HFFc6 (cell line): Measurements from ENCODE around the gene CLDN16. TPM values are rescaled to one million over a fixed set of nuclear protein-coding genes. Genes with fewer than 3 reads are reported as not detected.

Experiments
- DNase-seq: peaks from one replicate; pipeline ENCODE4 v3.0.0-alpha.2; 2018
- H3K27ac Mint-ChIP-seq: 2 replicates; pipeline ENCODE4 v1.8.0; 2020; ENCODE audit warnings: mild to moderate bottlenecking, mixed read lengths
- H3K27me3 Mint-ChIP-seq: 2 replicates; pipeline ENCODE4 v1.8.0; 2021; ENCODE audit warnings: mild to moderate bottlenecking, moderate library complexity, mixed read lengths; ENCODE audit not compliant: insufficient read depth
- H3K36me3 Mint-ChIP-seq: 2 replicates; pipeline ENCODE4 v1.8.0; 2021; ENCODE audit warnings: low read depth, mixed read lengths
- H3K4me1 Mint-ChIP-seq: 2 replicates; pipeline ENCODE4 v1.8.0; 2020; ENCODE audit warnings: low read depth, mixed read lengths
- H3K4me3 Mint-ChIP-seq: 2 replicates; pipeline ENCODE4 v1.8.0; 2020; ENCODE audit warnings: mild to moderate bottlenecking, moderate library complexity, mixed read lengths
- H3K9me3 Mint-ChIP-seq: 2 replicates; pipeline ENCODE4 v1.8.0; 2020; ENCODE audit warnings: mild to moderate bottlenecking, mixed read lengths
- CTCF ChIP-seq: fragments of 200-600 bp; sonication (generic); IDR thresholded peaks from 2 replicates; pipeline ENCODE4 v1.5.0; 2021; ENCODE audit warnings: antibody characterized with exemption, mild to moderate bottlenecking
- total RNA-seq, 6 experiments: library from RNA; stranded (reverse); fragmentation: NEBNext Ultra II Directional; extraction: Animal tissue kit (Norgen Biotek cat#: 25700); gene quantifications; 2 replicates in 1 of 6; 3 replicates in 5 of 6; pipeline ENCODE4 v1.2.3, GENCODE V29; 2021

The CLDN16 gene
- total RNA-seq, 6 experiments from 2014 or later = 0.05 to 0.07 TPM; not detected in 4

- peaks cover 2% of the 10 kb centered on the region; the same call in 1 of the 2 replicates for H3K27me3 Mint-ChIP-seq
- no peak for TF ChIP-seq CTCF
- DNase-seq = peak; percentile 20
- H3K4me1 Mint-ChIP-seq = peaks cover 31% of the 10 kb centered on the region
- no peaks in the 10 kb centered on the region for H3K9me3 Mint-ChIP-seq
- no peaks in the 10 kb centered on the region for H3K36me3 Mint-ChIP-seq
- H3K27ac Mint-ChIP-seq = no peak overlapping the region
- H3K4me3 Mint-ChIP-seq = no peak overlapping the region
These were observed 56.7 kb downstream of the CLDN16 start for GRCh38 chr3:190444576-190445145.

- Mint-ChIP-seq H3K4me3 (no peak overlapping the region), H3K4me1 (peaks cover 31% of the 10 kb centered on the region), H3K27ac (no peak overlapping the region), H3K9me3 (no peaks in the 10 kb centered on the region), H3K36me3 (no peaks in the 10 kb centered on the region), H3K27me3 (peaks cover 2% of the 10 kb centered on the region; the same call in 1 of the 2 replicates)
- TF ChIP-seq CTCF = no peak
- no peak for DNase-seq
These were observed 58.8 kb downstream of the CLDN16 start for GRCh38 chr3:190446573-190447279.

- no peak for DNase-seq
- no peak for TF ChIP-seq CTCF
- H3K9me3 Mint-ChIP-seq = no peaks in the 10 kb centered on the region
- no peaks in the 10 kb centered on the region for H3K27me3 Mint-ChIP-seq
- no peak overlapping the region for H3K27ac Mint-ChIP-seq
- no peak overlapping the region for H3K4me3 Mint-ChIP-seq
- no peaks in the 10 kb centered on the region for H3K36me3 Mint-ChIP-seq
- H3K4me1 Mint-ChIP-seq = peaks cover 27% of the 10 kb centered on the region
These were observed 60.3 kb downstream of the CLDN16 start for GRCh38 chr3:190448256-190448655.

- Mint-ChIP-seq H3K27me3 (peaks cover 2% of the 10 kb centered on the region; the same call in 1 of the 2 replicates), H3K4me3 (no peak within 1 kb of the TSS), H3K4me1 (peaks cover 12% of the 10 kb centered on the region), H3K36me3 (no peaks in the 10 kb centered on the region), H3K9me3 (no peaks in the 10 kb centered on the region), H3K27ac (no peak within 1 kb of the TSS)
- no peak for DNase-seq
- TF ChIP-seq CTCF = no peak
These were observed 61.8 kb downstream of the CLDN16 start, which contains the start of gene TMEM207 for GRCh38 chr3:190449801-190450200. TSS of gene TMEM207 (minus strand) at chr3:190449901. CDS start at chr3:190449809, 92 bp downstream.

DNA sequence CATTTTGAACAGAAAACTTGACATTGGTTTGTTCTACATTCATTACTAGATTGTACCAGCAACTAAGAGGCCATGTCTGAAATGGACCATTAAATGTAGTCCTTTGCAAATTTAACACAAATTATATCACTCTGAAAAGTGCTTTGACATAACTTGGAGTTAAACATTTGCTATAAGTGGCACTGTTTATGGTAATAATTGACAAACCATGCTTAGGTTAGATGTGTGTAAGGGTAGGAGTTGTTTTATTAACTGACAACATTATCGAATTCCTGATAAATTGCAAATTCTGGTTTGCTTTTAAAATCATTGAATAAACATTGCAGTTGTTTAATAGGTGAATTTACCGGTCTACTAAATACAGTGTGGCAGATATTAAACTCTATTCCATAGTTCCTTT lies 67.9 kb downstream of the CLDN16 start:
- H3K36me3 Mint-ChIP-seq = no peaks in the 10 kb centered on the region
- no peaks in the 10 kb centered on the region; the same call in 1 of the 2 replicates for H3K4me1 Mint-ChIP-seq
- TF ChIP-seq CTCF = no peak

More for the DNA sequence above, 67.9 kb downstream of the CLDN16 start:
- DNase-seq = no peak
- no peaks in the 10 kb centered on the region for H3K9me3 Mint-ChIP-seq
- H3K27ac Mint-ChIP-seq = no peak overlapping the region
- no peak overlapping the region for H3K4me3 Mint-ChIP-seq
- peaks cover 2% of the 10 kb centered on the region; the same call in 1 of the 2 replicates for H3K27me3 Mint-ChIP-seq
